ENCODE data around the gene TFE3. TPM values are rescaled to one million over a fixed set of nuclear protein-coding genes. Genes with fewer than 3 reads are reported as not detected.
"Not testable (repeated sequence)": the region's sequence is repeated elsewhere in the genome, so short reads cannot be mapped to it uniquely, and the experiment has no call there.

TFE3 gene
- total RNA-seq, 1 experiment from 2014 or later, result 56.8 TPM

DNA sequence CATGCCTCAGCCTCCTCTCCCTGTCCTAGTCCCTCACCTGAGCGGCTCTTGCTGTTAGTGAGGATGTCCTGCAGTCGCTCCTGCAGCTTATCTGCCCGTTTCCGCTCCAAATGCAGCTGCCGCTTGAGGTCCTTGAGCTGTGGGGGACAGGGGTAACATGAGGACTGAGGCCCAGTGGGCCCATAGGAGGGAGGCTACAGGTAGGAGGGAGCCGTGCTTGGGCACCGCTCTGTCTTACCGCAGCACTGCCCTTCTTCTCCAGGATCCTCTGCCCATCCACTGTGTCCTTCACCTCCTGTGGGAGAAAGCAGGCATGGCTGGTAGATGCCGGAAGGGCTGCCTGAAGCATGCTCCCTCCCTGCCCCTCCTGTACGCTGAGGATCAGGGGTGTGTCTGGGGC, 62.0 kb downstream of the TFE3 start:
- Histone ChIP-seq H3K27ac (ENCODE audit: low read depth, low read length, poor library complexity, severe bottlenecking) (no peak overlapping the region), H3K27me3 (replicated peaks; ENCODE audit: insufficient read depth, low read depth, low read length, poor library complexity) (no peaks in the 10 kb centered on the region), H3K36me3 (ENCODE audit: insufficient read depth, low read length, poor library complexity, severe bottlenecking) (peaks cover 44% of the 10 kb centered on the region), H3K9me3 (ENCODE audit: low read depth, low read length, poor library complexity, severe bottlenecking) (no peaks in the 10 kb centered on the region), H3K4me1 (ENCODE audit: insufficient read depth, low read length, poor library complexity, severe bottlenecking) (no peaks in the 10 kb centered on the region), H3K4me3 (ENCODE audit: low read depth, low read length, poor library complexity, severe bottlenecking) (no peak overlapping the region)
- no TSS peak for BruUV-seq (replicated peaks)
- intact Hi-C loops (cut with micrococcal nuclease; ENCODE audit: unreplicated experiment), result no loop called here
- CTCF ChIA-PET, result no interaction called here
- no peak for TF ChIP-seq EZH2 (IDR thresholded peaks at IDR 0.05; ENCODE audit: borderline replicate concordance, low read depth, low read length, poor library complexity, severe bottlenecking)
- TF ChIP-seq, protein P1, sequence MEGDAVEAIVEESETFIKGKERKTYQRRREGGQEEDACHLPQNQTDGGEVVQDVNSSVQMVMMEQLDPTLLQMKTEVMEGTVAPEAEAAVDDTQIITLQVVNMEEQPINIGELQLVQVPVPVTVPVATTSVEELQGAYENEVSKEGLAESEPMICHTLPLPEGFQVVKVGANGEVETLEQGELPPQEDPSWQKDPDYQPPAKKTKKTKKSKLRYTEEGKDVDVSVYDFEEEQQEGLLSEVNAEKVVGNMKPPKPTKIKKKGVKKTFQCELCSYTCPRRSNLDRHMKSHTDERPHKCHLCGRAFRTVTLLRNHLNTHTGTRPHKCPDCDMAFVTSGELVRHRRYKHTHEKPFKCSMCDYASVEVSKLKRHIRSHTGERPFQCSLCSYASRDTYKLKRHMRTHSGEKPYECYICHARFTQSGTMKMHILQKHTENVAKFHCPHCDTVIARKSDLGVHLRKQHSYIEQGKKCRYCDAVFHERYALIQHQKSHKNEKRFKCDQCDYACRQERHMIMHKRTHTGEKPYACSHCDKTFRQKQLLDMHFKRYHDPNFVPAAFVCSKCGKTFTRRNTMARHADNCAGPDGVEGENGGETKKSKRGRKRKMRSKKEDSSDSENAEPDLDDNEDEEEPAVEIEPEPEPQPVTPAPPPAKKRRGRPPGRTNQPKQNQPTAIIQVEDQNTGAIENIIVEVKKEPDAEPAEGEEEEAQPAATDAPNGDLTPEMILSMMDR (conservative IDR thresholded peaks at IDR 0.05; ENCODE audit: low read depth, low read length), result no peak
- DNase-seq (ENCODE audit: low spot score), result no peak
- POLR2A ChIA-PET (ENCODE audit: low non-redundant PET), result no interaction called here

DNA sequence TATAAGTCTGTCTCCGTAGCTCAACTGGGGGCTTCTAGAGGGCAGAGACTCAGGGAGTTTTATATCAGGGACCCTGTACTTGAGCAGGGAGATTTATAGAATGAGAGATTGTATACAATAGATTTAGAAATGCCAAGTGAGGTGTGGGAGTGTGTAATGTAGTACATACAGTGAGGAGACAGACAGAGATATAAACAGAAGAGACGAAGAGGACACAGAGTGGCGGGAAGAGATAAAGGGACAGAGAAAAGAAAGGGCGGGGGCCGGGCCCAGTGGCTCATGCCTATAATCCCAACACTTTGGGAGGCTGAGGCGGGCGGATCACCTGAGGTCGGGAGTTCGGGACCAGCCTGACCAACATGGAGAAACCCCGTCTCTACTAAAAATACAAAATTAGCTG, 62.8 kb downstream of the TFE3 start:
- H3K36me3 ChIP-seq (ENCODE audit: insufficient read depth, low read length, poor library complexity, severe bottlenecking), result peaks cover 44% of the 10 kb centered on the region
- BruUV-seq (replicated peaks); CTCF ChIA-PET; H3K9me3 ChIP-seq (ENCODE audit: low read depth, low read length, poor library complexity, severe bottlenecking); H3K27ac ChIP-seq (ENCODE audit: low read depth, low read length, poor library complexity, severe bottlenecking); H3K4me3 ChIP-seq (ENCODE audit: low read depth, low read length, poor library complexity, severe bottlenecking); H3K27me3 ChIP-seq (replicated peaks; ENCODE audit: insufficient read depth, low read depth, low read length, poor library complexity); intact Hi-C loops (cut with micrococcal nuclease; ENCODE audit: unreplicated experiment); POLR2A ChIA-PET (ENCODE audit: low non-redundant PET); H3K4me1 ChIP-seq (ENCODE audit: insufficient read depth, low read length, poor library complexity, severe bottlenecking); DNase-seq (ENCODE audit: low spot score): not testable (repeated sequence)

Other genes with a start within 250 kb of the TFE3 start
- 49.4 and 82.5 TPM in 2 replicates for gene HDAC6, start 241.3 kb downstream of the TFE3 start, total RNA-seq (2021)
- gene ERAS, start 216.8 kb downstream of the TFE3 start, total RNA-seq (2021), result not detected in 2 replicates
- gene PCSK1N, start 207.7 kb downstream of the TFE3 start, total RNA-seq (2021), result 16.9 and 17.6 TPM in 2 replicates
- gene TIMM17B, start 145.6 kb downstream of the TFE3 start, total RNA-seq (2021), result 60.8 and 72.4 TPM in 2 replicates
- gene PQBP1, start 145.4 kb downstream of the TFE3 start, total RNA-seq (2021), result 113 and 133 TPM in 2 replicates
- gene SLC35A2, start 131.7 kb downstream of the TFE3 start, total RNA-seq (2021), result 21.7 and 30.4 TPM in 2 replicates
- 14.9 and 19.9 TPM in 2 replicates for gene PIM2, start 124.3 kb downstream of the TFE3 start, total RNA-seq (2021)
- gene OTUD5, start 85.8 kb downstream of the TFE3 start, total RNA-seq (2021), result 58.0 and 67.5 TPM in 2 replicates
- 3.6 and 4.3 TPM in 2 replicates for gene KCND1, start 71.5 kb downstream of the TFE3 start, total RNA-seq (2021)
- 64.0 and 65.6 TPM in 2 replicates for gene GRIPAP1, start 41.1 kb downstream of the TFE3 start, total RNA-seq (2021)
- 11.9 and 13.0 TPM in 2 replicates for gene CCDC120, start 15.6 kb upstream of the TFE3 start, total RNA-seq (2021)
- gene PRAF2, start 30.6 kb upstream of the TFE3 start, total RNA-seq (2021), result 21.3 and 24.3 TPM in 2 replicates
- gene WDR45, start 36.5 kb upstream of the TFE3 start, total RNA-seq (2021), result 31.8 and 40.5 TPM in 2 replicates
- gene GPKOW, start 80.4 kb upstream of the TFE3 start, total RNA-seq (2021), result 24.9 and 29.1 TPM in 2 replicates
- 1.1 and 1.5 TPM in 2 replicates for gene MAGIX, start 119.4 kb upstream of the TFE3 start, total RNA-seq (2021)
- gene PLP2, start 128.5 kb upstream of the TFE3 start, total RNA-seq (2021), result 70.0 and 87.5 TPM in 2 replicates
- gene PRICKLE3, start 143.0 kb upstream of the TFE3 start, total RNA-seq (2021), result 4.8 and 6.7 TPM in 2 replicates
- gene SYP, start 156.8 kb upstream of the TFE3 start, total RNA-seq (2021), result 14.6 and 16.3 TPM in 2 replicates
- gene CACNA1F, start 190.0 kb upstream of the TFE3 start, total RNA-seq (2021), result not detected in 2 replicates
- gene CCDC22, start 192.1 kb upstream of the TFE3 start, total RNA-seq (2021), result 18.9 and 20.5 TPM in 2 replicates
- gene FOXP3, start 221.4 kb upstream of the TFE3 start, total RNA-seq (2021), result 0.20 TPM in 1 of 2 replicates, not detected in the other
- 11.4 and 12.3 TPM in 2 replicates for gene PPP1R3F, start 226.4 kb upstream of the TFE3 start, total RNA-seq (2021)